NCI-H2227 (cell line): ENCODE data around the gene OGA.

Experiments
- DNase-seq: peaks from one replicate; lab custom pipeline; 2025; ENCODE audit not compliant: unreplicated experiment; lab: John Stamatoyannopoulos, UW

Gene OGA

GRCh38 chr10:101837748-101838147 is 19.5 kb upstream of the OGA start:
- no peak for DNase-seq

DNA sequence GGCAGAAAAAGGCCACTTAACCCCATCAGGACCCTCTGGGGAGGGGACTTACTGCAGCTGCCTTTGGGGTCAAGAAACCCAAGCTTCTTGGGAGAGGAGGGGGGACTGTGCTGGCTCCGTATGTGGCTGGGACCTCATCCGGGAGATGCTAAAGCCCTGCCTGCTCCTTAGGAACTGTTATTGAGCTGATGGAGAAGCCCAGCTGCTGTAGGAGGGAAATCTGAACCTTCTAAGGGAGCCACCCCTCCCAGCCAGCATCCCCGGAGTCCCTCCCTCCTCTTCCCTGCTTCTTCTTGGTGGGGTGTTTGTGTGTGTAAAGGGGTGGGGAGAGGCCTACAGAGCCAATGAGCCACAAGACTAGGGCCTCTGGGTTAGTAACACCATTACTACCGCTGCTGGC is 17.1 kb upstream of the OGA start:
- no peak for DNase-seq

- no peak for DNase-seq
Observed at GRCh38 chr10:101834341-101834740, 16.1 kb upstream of the OGA start.

GRCh38 chr10:101833466-101833865 is 15.2 kb upstream of the OGA start:
- no peak for DNase-seq

DNA sequence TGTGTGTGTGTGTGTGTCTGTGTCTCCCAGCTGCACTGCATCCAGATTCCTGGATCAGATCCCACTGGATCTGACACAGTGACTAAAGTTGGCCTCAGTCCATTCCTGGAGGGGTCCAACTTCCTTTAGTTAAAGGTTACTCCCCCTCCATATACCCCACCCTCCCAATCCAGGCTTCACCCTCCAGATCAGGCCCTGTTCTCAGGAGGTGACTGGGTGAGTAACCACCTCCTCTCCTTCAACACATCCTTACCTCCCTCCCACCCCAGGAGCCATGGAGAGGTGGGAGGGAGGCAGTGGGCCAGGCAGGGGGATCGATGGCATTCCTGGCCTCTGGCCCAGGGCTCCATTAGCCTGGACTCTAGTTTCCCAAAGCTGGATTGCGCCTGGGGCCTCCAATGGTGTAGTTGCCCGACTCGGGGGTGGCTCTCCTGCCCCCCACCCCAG is 14.1 kb upstream of the OGA start:
- no peak for DNase-seq

GRCh38 chr10:101831169-101831811 is 13.0 kb upstream of the OGA start:
- DNase-seq, result no peak

- peak; percentile 94 for DNase-seq
Observed at GRCh38 chr10:101830322-101831168, 12.3 kb upstream of the OGA start.

DNA sequence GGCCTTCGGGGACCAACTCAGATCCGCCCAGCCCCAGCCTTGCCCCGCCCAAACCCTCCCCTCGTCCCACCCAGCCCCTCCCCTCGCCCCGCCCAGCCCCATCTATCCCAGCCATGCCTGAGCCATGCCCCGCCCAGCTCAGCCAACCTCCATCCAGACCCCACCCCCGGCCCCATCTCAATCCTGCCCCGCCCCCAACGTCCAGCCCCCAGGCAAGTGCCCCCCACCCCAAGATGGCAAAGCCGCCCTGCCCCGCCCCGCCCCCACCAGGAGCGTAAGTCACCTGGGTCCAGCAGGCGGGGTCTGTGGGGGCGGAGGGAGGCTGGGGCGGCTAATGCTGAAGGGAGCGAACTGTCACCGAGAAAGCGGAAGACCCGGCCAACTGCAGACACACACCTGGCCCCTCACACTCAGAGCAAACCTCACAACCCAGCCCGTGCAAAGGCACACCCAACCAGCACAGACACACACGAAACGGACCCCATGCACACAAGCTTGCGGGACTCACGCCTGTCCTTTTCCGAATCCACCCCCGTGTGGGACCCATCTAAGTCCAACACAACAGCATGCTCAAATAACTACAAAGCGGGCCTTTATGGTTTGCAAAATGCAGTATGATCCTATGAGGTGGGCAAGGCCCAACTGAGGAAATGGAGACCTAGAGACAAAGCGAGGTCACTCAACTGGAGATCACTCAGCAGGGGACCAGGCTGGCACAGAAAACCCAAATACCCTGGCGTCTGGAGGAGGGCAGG is 11.5 kb upstream of the OGA start:
- peak; percentile 76 for DNase-seq

DNA sequence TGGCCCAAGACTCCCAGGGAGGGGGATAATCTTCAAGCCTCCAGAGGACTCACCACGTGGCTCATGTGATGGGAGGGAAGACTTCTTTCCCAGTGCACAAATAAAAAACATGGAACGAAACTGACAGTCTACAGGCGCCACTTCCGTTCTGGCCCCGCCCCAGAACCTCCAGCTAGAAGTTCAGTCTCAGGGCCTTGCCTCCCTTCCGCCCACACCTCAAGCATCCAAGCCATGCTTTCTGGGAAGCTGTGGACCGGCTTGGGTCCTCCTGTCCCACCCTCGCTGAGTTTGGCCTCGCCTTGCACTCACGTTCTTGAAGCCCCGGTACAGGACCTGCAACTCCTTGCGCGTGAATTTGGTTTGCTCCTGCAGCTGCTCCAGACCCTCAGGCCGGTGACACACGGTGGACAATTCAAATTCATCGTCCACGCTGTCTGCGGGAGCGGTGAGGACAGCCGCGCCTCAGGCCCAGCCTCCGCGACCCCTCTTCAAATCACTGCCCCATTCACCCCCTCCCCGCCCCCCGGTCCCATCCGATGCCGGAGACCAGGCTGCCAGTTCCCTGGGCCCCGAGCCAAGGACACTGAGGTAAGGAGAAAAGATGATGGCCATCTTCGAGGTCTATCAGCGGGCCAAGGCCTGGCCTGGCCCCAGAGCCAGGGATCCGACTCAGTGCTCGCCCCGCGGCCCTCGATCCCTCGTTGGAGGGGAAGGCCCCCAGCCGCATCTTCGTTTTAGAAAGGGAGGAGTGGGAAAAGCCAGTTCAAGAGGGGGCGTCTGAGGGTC is 10.7 kb upstream of the OGA start:
- DNase-seq, result peak; percentile 14

DNA sequence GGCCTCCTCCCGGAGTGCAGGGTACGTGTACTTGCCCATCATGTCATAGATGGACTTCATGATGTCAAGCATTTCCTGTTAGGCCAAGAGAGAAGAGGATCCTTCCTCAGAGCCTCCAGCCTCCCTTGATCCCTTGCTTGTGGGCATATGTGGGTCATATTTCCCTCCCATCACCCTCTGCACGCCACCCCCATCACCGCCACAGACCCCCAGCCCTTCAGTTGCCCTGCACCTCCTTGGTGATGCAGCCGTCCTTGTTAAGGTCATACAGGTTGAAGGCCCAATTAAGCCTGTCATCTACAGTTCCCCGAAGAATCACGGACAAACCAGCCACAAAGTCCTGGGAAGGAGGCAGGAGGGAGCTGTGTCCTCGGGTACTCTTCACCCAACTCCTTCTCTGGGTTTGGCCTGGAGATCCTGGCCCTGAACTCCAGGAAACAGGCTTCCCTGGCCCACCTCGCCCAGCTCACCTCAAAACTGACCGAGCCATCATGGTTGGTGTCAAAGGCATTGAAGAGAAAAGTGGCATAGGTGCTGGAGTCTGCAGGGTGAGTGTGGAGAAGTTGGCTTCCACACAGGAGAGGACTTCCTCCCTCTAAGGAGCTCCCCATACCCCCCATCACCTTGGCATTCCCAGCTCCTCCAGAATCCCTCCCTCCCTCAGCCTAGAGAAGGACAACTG is 9.8 kb upstream of the OGA start:
- DNase-seq, result no peak

DNA sequence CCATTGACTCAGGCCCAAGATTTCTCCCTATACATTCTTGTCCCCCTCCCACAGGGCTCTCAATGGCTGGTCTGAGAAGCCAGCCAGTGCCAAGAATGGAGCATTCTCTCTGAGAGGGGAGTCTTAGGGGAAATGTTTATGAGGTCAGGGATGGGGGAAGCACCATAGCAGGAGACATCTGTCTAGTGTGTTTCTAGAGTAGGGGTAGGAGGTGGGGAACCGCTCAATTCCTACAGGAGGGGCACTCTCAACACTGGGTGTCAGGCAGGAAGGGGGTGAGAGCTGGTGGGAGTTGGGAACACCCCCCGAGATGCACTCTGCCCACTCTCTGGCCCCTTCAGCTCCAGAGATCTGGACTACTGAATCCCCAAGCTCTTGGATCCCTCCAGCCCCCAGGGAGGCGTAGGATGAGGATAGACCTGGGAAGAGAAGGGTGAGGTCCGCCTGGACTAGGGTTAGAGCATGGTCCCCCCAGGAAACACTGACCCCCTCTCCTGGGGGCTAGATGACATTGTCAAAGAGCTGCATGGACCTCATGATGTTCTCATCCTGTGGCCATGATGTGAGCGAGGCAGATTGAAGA is 8.7 kb upstream of the OGA start:
- no peak for DNase-seq

DNA sequence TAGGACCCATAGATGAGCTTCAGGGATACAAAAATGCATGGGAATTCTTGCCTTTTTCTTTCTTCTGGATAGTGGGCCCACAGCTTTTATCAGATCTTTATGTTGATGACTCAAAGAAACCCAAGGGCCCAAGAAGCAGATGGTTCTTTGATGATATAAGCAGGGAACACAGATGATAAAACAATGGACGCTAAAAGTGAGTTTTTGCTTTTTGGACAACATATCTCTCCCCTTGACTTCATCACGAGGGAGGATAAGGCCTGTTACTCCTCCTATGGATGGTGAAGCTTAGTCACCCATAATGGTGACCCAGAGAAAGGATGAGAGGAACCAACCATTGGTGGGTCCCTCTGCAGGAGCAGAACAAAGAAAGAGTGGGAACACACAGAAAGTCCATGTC is 6.5 kb upstream of the OGA start:
- DNase-seq, result no peak

- DNase-seq, result peak; percentile 60
Observed at GRCh38 chr10:101818872-101819633, 809 bp upstream of the OGA start.

DNA sequence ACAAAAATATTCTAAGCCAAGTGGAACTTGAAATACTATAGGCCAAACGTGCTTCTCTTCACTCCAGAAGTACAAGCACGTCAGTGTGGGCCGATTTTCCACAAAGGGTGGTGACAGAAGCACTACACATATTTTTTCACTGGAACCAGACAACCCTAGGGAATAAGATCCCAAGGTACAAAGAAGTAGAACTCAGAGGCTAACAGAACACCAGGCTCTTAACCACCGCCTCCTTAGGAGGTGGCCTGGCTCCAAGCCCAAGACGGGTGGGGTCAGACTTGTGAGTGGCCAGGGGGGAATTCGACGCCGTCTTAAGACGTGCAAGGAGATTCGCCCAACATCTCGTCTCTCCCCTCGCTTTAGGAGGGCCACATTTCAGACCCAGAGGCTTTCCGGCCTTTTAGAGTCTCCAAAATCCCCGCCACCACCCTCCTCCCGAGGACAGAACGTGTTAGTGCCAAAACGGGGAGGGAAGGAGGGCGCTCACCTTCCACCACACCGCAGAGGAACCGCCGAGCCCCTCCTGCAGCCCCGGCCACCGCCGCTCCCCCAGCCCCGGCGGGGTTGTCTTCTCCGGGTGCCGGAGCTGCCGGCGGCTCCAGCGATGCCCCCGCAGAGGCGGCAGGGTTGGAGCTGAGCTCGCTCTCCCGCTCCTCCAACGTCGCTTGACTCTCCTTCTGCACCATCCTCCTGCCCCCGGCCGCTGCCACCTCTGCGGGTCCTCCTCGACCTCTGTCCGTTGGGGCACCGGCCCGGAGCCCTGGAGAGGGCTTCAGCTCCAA is 716 bp downstream of the OGA start:
- DNase-seq, result peak; percentile 44

GRCh38 chr10:101816913-101817336 is 1.3 kb downstream of the OGA start:
- DNase-seq, result no peak

DNA sequence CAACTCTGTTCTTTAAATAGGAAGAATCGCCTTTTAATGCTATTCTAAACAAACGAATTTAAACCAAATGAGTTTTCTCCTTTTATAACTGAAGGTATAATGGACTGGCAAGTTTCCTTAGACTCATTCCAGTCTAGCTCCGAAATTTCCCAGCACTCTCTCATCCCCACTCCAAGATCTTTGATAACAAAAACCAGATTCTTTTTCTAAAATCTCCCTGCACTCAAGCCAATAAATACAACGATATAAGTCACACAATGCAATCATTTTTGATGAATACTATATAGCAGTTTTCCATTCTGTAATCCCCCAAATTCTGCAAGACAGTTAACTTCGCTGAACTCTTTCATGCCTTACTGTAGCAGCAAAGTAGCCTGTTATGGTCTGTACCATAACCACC is 1.9 kb downstream of the OGA start:
- DNase-seq, result no peak

- DNase-seq, result no peak
Observed at GRCh38 chr10:101814466-101815071, 3.7 kb downstream of the OGA start.

DNA sequence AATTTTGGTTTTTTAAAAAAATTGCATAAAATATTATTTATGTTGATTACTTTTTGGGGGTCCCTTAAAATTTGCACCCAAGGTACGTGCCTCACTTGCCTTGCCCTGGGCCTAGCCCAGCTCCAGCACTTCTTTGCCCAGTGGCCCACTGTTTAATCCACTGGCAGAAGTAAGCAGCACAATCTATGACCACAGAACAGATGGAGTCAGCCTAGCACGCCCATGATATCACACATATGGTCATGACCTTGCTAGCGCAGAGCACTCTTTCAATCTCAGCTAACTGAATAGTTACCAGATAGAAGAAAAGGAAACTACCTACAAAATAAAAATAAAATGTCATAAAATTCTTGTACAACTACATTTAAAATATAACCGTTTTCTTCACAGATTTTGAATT is 5.6 kb downstream of the OGA start:
- no peak for DNase-seq
